HuH-7.5 (cell line): ENCODE results near the gene BEAN1.
A peak's percentile ranks its signal among the peaks of the same experiment; 100 is the strongest.

Experiments
- DNase-seq: peaks from one replicate; pipeline ENCODE4 v3.0.0; 2011; ENCODE audit warnings: low spot score

Gene BEAN1

GRCh38 chr16:66470556-66470955 lies 43.5 kb downstream of the BEAN1 start:
- no peak for DNase-seq

GRCh38 chr16:66471264-66471663 lies 44.2 kb downstream of the BEAN1 start:
- DNase-seq = no peak

- DNase-seq = no peak
Measured at GRCh38 chr16:66471716-66472393, 44.8 kb downstream of the BEAN1 start.

- DNase-seq = no peak
Measured at GRCh38 chr16:66473051-66473571, 46.0 kb downstream of the BEAN1 start.

- DNase-seq = no peak
Measured at GRCh38 chr16:66473654-66474519, 46.8 kb downstream of the BEAN1 start.

GRCh38 chr16:66474750-66475199 lies 47.7 kb downstream of the BEAN1 start:
- no peak for DNase-seq

- DNase-seq = no peak
Measured at GRCh38 chr16:66475232-66475631, 48.1 kb downstream of the BEAN1 start.

- DNase-seq = no peak
Measured at GRCh38 chr16:66476328-66477027, 49.4 kb downstream of the BEAN1 start.

GRCh38 chr16:66477028-66477515 lies 50.0 kb downstream of the BEAN1 start:
- DNase-seq = no peak

- DNase-seq = peak; percentile 66
Measured at GRCh38 chr16:66478733-66479511, 51.8 kb downstream of the BEAN1 start.

- no peak for DNase-seq
Measured at GRCh38 chr16:66479661-66480264, 52.7 kb downstream of the BEAN1 start.

- DNase-seq = no peak
Measured at GRCh38 chr16:66480265-66481080, 53.4 kb downstream of the BEAN1 start.

- no peak for DNase-seq
Measured at GRCh38 chr16:66481081-66481942, 54.2 kb downstream of the BEAN1 start.

GRCh38 chr16:66481943-66482390 lies 54.9 kb downstream of the BEAN1 start:
- DNase-seq = no peak

GRCh38 chr16:66483689-66484452 lies 56.8 kb downstream of the BEAN1 start:
- peak; percentile 79 for DNase-seq

- DNase-seq = no peak
Measured at GRCh38 chr16:66484453-66485213, 57.5 kb downstream of the BEAN1 start.

- no peak for DNase-seq
Measured at GRCh38 chr16:66485376-66485775, 58.3 kb downstream of the BEAN1 start.
